IPS DF 19.7 (cell line): ENCODE results near the gene FXN.

Experiments used
- DNase-seq: peaks from one replicate; pipeline ENCODE4 v3.0.0-alpha.2; 2013; ENCODE audit warnings: low read depth, low spot score

Gene FXN

GRCh38 chr9:69140123-69140735 is 104.7 kb downstream of the FXN start:
- no peak for DNase-seq

GRCh38 chr9:69141851-69142250 is 106.3 kb downstream of the FXN start:
- no peak for DNase-seq

- no peak for DNase-seq
Measured at GRCh38 chr9:69143291-69143690, 107.7 kb downstream of the FXN start.

GRCh38 chr9:69145144-69145715 is 109.7 kb downstream of the FXN start:
- no peak for DNase-seq

GRCh38 chr9:69147041-69147834 is 111.7 kb downstream of the FXN start:
- no peak for DNase-seq

GRCh38 chr9:69149321-69149807 is 113.8 kb downstream of the FXN start:
- DNase-seq = no peak
